GM19239 (cell line): ENCODE data around the gene SLC25A19.
A peak's percentile ranks its signal among the peaks of the same experiment; 100 is the strongest.
"Not testable (repeated sequence)": the region's sequence is repeated elsewhere in the genome, so short reads cannot be mapped to it uniquely, and the experiment has no call there.

Experiments
- DNase-seq: peaks from one replicate; pipeline ENCODE4 v3.0.0; 2011; ENCODE audit warnings: low spot score; ENCODE audit not compliant: insufficient read length
- FAIRE-seq: peaks from 2 replicates; lab custom pipeline; 2011; peaks lifted over from hg19 to GRCh38; lab: Jason Lieb, UNC

The SLC25A19 gene

DNA sequence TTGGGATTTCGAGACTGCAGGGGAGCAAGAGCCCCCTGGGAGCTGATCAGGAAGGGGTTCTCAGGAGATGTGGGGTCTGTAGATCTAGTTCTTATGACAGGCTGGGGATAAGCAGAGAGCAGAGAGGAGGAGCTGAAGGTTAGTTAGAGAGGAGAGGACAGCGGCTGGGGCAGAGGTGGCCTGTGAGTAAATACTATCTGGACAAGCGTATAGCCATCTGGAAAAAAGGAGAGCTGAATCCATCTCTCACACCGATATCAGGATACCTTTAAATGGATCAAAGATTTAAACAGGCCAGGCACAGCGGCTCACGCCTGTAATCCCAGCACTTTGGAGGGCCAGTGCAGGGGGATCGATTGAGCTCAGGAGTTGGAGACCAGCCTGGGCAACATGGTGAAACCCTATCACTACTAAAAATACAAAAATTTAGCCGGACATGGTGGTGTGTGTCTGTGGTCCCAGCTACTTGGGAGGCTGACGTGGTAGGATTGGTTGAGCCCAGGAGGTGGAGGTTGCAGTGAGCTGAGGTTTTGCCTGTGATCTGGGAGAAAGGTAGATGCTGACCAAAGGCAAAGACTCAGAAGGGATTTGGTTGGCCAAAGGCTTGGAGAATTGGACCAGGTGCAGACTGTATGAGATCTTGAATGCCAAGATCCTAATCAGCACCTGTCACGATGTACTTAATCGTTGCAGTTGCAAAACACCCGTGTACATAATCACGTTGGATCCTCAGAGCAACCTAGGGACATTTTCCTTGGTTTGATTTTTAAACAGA lies 18.9 kb upstream of the SLC25A19 start:
- DNase-seq = no peak

DNA sequence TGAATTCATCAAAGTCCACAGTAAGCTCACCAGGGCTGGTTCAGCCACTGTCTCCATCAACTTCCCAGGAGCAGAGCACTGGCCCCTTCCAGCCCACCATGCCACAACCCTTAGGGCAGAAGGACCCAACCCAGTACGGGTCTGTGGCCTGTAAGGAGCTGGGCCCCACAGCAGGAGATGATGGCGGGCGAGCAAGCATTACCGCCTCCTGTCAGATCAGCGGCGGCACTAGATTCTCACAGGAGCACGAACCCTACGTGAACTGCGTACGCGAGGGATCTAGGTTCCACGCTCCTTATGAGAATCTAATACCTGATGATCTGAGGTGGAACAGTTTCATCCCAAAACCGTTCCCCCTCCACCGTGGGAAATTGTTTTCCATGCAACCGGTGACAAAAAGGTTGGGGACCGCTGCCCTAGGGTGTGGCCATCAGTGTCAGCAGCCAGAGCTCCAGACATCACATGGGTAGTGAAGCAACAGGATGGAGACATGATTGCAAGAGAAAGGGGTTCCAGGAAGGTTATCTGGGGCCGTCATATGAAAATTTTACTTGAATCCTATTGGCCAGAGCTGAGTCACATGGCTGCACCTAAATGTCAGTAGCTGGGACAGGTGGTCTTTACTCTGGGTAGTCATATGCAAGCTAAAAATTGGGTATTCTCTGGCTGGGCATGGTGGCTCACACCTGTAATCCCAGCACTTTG lies 12.4 kb upstream of the SLC25A19 start:
- FAIRE-seq (no peak), DNase-seq (no peak)

More for the DNA sequence above, 18.9 kb upstream of the SLC25A19 start:
- no peak for FAIRE-seq

DNA sequence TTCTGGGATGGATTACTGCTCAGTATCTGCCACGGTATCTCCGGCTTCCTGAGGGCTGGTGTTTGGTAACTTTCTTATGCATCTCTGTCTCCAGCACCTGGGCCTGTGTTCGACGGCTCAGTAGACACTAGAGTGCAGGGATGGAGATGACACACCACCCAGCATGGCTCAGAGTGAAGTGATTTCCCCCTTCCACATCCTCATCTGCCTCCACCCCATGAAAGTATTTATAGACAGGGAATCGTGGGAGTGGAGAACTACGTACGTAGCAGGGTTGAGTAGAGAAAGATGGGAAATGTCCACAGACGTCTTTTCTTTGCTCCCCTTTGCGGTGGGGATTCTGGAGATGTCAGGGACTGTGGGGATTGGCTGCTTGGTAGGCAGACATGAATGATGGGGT lies 11.8 kb upstream of the SLC25A19 start:
- FAIRE-seq = no peak
- DNase-seq = no peak

DNA sequence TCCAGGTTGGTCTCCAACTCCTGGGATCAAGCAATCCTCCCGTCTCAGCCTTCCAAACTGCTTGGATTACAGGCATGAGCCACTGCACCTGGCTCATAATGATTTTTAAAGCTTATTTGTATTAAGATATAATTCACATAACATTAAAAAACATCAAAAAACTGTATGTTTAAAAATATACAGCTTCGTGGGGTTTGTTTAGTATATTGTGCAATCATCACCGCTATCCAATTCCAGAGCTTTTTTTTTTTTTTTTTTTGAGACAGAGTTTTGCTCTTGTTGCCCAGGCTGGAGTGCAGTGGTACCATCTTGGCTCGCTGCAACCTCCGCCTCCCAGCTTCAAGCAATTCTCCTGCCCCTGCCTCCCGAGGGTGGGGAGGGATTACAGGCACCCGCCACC lies 11.0 kb upstream of the SLC25A19 start:
- DNase-seq (no peak), FAIRE-seq (no peak)

DNA sequence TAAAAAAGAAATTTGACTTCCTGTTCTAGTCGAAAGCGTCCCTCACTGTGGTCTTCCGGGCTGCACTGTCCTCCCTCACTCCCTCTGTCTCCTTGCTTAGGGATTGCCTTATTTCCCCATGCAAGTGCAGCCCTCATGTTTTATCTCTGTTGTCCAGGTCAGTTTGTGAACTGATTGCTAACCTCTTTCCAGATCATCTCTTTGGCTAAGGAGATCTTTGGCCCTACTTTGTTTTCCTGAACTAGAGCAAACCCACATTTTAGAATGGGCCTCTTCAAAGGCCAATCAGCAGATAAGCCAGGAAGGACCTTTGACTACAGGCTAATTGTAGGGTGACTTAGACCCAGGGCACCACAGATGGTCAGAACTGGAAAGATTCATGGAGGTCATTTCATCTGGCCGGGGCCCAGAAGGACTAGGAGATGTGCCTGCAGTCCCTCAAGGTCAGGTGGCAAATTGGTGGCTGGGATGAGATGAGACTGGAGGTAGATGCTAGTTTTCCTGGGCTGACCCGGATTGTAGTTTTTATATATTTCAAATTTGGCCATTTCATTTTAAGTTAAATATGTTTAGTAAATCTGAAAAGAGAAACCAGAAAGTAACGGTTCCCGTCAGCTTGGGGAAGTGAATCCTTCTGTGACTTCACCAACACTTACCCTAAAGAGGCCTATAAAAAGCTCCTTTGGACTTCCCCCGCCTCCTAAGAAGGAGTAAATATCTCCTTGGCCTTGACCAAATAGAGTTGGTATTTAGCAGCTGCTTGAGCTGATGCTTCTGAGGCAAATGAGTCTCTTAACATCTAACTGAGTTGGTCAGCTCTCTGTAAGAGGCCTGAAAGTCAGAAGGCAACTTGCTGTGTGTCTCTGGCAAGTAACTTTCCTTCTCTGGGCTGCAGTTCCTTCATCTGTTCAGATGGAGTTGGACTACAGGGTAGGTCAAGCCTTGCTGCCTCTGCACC lies 6.2 kb upstream of the SLC25A19 start:
- peak; percentile 49 for DNase-seq
- peak; percentile 95 for FAIRE-seq

DNA sequence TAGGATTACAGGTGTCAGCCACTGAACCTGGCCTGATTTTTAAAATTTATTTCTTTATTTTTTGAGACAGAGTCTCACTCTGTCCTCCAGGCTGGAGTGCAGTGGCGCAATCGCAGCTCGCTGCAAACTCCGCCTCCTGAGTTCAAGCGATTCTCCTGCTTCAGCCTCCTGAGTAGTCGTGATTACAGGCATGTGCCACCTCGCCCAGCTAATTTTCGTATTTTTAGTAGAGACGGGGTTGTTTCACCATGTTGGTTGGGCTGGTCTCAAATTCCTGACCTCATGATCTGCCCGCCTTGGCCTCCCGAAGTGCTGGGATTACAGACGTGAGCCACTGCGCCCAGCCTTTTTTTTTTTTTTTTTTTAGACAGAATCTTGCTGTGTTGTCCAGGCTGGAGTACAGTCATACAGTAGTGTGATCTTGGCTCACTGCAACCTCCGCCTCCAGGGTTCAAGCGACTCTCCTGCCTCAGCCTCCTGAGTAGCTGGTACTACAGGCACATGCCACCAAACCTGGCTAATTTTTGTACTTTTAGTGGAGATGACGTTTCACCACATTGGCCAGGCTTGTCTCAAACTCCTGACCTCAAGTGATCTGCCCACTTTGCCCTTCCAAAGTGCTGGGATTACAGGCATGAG lies 3.7 kb upstream of the SLC25A19 start:
- not testable (repeated sequence) for FAIRE-seq, DNase-seq

DNA sequence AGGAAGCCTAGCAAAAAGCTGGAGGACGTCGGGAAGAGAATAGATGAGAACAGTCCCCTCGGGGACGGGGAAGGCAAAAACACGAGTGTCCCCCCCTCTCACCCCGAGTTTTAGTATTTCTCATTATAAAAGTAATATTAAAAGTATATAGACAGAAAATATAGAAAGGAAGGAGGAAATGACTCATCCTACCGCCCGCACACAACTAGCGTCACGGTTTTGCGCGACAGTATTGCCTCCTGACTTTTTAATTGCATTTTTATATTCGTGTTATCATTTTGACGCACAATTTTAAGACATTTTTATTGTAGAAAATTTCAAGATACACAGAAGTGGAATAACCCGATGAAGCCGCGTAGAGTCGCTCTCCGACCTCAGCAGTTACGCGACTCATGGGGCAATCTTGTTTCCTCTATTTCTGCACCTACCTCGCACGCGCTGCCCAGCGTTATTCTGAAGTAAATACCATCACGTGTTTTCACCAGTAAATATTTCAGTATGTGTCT lies 652 bp upstream of the SLC25A19 start:
- no peak for DNase-seq

DNA sequence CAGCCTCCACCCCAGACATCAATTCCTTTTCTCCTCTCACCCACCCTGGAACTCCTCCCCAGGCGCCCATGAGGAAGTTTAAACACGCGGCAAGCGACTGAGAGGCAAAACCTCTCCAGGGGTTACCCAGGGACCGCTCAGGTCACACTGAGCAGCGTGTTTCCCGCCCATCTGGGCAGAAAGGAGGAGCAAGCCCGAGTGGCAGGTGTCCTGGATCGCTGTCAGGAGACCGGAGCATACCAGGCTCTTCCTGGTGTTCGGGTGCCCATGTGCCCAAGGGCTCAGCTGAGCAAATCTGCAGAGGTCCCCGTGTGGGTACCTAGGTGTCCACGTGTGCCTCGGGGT lies 491 bp downstream of the SLC25A19 start:
- peak; percentile 21 for FAIRE-seq
- no peak for DNase-seq

More for the DNA sequence above, 652 bp upstream of the SLC25A19 start:
- peak; percentile 52 for FAIRE-seq

DNA sequence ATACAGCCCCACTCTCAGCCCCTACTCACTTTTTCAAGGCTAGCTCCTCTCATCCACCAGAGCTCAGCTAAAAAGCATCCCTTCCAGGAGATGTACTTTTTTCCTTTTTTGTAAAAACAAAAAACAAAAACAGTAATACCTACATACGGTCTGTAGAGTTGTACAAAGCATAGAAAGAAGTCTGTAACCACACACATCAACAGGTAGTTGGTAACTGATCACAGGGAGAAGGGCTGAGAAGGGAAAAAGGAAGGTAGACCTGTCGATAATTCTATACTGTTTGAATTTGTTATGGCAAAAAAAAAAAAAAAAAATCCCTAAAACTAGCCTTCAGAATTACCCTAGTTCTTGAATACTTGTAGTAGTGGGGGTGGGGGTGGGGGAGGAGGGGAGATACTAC lies 874 bp downstream of the SLC25A19 start:
- FAIRE-seq = no peak
- no peak for DNase-seq

DNA sequence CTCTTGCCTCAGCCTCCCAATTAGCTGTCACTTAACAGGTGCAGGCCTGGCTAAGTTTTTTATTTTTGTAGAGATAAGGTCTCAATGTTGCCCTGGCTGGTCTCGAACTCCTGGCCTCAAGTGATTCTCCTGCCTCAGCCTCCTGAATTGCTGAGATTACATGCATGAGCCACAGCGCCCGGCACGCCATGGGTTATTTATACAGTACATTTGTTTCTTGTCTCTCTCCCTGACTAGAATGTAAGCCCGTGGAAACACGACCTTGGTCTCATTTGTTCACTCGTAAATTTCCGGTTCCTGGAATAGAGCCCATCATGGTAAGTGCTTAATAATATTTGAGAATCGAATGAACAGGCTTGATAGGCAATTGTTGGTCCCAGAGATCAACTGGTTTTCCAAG lies 2.0 kb downstream of the SLC25A19 start:
- DNase-seq = no peak
- no peak for FAIRE-seq

DNA sequence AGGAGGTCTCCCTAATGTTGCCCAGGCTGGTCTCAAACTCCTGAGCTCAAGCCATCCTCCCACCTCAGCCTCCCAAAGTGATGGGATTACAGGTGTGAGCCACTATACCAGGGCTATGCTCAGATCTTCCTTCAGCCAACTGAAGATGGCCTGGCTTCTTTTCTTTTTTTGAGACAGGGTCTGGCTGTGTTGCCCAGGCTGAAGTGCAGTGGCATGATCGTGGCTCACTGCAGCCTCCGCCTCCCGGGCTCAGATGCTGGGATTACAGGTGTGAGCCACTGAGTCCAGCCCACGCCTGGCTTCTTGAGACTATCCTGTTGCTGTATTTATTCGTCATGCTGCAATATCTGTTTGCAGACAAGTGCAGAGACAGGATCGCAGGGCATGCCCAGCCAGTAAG lies 4.1 kb downstream of the SLC25A19 start:
- DNase-seq (no peak), FAIRE-seq (no peak)

DNA sequence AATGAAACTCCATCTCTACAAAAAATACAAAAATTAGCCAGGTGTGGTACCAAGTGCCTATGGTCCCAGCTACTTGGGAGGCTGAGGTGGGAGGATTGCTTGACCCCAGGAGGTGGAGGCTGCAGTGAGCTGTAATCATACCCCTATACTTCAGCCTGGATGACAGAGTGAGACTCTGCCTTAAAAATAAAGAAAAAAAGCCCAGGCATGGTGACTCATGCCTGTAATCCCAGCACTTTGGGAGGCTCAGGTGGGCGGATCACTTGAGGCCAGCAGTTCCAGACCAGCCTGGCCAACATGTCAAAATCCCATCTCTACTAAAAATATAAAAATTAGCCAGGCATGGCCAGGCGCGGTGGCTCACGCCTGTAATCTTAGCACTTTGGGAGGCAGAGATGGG lies 9.0 kb downstream of the SLC25A19 start:
- FAIRE-seq, DNase-seq: not testable (repeated sequence)

DNA sequence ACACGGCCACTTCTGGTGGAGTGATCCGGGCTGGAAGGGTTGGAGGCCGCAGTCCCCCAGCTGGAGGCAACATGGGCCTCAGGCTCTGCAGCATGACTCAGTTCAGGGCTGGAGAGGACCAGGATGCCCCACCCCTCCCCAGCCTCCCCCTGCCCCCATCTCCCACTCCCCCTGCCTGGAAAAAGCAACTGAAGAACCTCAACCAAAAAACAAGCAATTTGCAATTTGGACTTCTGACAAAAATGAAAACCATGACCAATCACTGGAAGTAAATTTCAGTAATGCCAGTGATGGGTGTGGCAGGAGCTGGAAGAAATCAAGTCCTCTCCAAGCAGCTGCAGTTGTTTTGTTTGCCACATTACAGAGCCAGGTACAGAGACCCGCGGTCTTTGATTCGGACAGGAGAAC lies 11.6 kb downstream of the SLC25A19 start:
- DNase-seq (no peak), FAIRE-seq (no peak)

DNA sequence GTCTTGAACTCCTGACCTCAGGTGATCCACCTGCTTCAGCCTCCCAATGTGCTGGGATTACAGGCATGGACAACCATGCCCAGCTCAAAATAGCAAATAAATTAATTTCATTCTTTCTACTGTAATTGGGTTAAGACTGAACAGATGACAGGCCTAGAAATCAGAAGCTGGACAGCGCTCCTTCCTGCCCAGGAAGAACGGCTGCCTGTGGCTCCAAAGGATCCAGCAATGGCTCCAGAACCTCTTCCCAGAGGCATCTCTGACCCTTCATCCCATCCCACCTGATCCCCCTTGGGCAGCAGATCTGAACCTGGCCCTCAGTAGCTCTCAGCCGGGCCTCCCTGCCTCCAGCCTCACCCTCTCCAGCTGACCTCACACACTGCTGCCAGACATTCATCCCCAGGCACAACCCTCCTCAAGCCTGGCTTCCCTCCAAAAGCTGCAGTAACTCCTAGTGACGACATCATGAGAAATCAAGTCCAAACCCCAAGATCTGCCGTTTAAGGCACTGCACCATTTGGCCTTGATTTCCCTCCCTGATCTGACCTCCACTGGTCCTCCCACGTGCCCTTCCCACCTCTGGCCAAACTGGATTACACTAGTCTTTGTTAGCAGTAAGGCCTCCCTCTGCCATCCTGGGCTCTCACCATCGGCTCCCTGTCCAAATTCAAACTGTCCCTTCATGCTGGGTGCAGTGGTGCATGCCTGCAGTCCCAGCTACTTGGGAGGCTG lies 15.1 kb downstream of the SLC25A19 start:
- no peak for FAIRE-seq
- DNase-seq = no peak

DNA sequence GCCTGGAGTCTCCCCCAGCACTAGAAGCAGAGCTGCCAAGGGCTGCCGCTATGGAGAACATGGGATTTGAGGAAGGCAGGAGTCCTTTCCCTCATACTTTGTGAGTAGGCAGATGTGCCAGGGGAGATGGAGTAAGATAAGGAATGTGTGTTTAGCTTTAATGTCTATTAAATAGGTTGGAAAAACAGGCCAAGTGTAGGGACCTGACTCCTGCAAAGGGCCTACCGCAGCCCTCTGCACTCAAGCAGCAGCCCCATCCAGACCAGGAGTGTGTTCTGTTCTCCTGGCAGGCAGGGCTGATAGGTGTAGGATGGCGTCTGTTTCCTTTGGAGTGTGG lies 16.4 kb downstream of the SLC25A19 start:
- FAIRE-seq (no peak), DNase-seq (no peak)

DNA sequence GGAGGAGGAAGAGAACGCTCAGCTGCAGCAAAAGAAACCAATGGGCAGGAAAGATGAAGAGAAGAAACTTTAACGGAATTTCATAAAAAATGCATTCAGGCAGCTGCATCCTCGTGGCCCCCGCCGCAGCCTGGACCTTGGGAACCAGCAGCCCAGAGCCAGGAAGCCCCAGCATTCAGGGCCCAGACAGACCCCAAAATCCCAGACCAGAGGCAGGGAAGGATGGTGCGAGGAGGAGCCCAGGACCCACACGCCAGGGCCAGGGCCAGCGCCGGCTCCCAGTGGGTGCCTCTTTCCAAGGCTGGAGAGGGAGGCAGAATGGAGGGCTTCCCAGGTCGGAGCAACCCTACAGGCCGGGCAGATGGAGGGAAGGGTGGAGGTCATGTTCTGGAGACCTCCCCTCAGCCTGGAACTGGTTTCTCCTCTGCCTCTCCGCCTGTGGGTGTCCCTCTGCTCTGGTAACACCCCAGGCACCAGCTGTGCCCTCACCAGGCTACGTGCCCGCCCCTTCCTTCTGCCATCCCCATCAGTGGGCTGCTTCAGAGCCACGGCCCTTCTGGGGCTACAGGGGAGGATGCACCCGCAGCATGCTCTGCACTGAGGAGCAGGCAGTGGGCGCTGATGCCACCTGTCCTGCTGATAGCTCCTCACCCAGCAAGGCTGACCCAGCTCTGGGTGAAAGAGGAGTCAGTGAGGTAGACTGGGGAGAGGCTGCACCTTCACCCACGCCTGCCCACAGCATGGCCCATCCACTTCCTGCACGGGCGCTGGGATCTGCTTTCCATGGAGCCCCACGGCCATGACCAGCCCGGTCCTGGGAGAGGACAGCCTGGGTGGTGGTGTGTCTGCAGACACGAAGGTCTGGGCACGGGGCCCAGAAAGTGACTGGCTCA lies 17.0 kb downstream of the SLC25A19 start:
- FAIRE-seq = peak; percentile 55
- peak; percentile 63 for DNase-seq

DNA sequence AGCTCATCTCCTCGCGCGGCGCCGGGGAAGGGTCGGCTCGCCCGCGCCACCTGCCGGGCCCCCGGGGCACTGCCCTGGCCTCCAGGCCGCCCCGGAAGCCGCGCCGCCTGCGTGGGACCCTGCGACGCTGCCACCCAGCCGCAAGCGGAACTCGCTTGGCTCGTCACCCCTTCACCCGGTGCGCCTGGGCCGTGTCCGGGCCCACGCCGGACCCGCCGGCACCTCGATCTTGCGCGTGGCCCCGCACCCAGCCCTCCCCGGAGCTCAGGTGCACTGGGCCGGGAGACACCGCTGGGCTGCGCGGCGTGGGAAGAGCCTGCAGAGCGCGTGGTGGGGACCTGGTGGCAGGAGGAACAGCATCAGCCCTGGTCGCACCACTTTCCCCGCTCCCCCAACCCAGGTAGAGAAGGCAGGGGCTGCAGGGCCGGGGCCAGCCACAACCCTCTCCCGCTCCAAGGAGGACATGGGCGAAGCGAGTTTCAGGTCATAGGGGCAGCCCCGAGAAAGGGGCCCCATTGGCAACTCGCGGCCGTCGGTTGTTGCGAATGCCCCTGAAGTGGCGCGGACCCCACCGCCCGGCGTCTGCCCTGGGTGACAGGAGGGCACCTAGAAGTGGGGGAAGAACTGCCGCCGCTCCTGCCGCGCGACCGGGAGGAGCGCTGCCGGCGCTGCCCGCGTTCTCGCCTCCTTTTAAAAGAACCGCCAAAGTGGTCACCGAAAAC lies 17.8 kb downstream of the SLC25A19 start:
- peak; percentile 28 for FAIRE-seq

DNA sequence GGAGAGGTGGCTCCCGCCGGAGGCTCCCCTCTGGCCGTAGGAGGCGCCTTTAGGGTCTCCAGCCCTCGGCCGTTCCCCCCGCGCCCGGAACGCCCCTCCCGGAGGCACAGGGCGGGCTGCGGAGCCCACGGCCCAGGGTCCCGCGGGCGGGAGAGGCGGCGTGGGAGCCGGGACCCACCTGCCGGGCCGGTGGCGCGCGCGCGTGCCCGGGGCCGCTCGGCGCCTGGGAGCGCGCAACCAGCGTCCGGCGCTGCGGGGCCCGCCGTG lies 18.3 kb downstream of the SLC25A19 start, which contains the start of gene MIF4GD:
TSS of gene MIF4GD (minus strand) at position 266 of the 267 bp plus-strand sequence. CDS start 1,036 bp downstream, outside the sequence.
- no peak for FAIRE-seq
- DNase-seq = no peak

More for the DNA sequence above, 17.8 kb downstream of the SLC25A19 start:
- peak; percentile 92 for DNase-seq
